Parathyroid adenoma (tissue), 2 donors: ENCODE results near the gene TMEM161A.

Experiments used
- H2AFZ ChIP-seq: fragments of 300-600 bp; sonication (generic); one replicate; pipeline ENCODE4 v1.7.0; 2017; ENCODE audit warnings: antibody characterized with exemption, mild to moderate bottlenecking
- H3K27ac ChIP-seq: fragments of 300-600 bp; sonication (generic); one replicate; pipeline ENCODE4 v1.7.0; 2017
- H3K27me3 ChIP-seq: fragments of 300-600 bp; sonication (generic); one replicate; pipeline ENCODE4 v1.7.0; 2017; ENCODE audit warnings: low read length; ENCODE audit not compliant: control insufficient read depth, insufficient read depth
- H3K36me3 ChIP-seq: fragments of 300-600 bp; sonication (generic); one replicate; pipeline ENCODE4 v1.7.0; 2017; ENCODE audit warnings: low read length; ENCODE audit not compliant: control insufficient read depth, insufficient read depth
- H3K4me1 ChIP-seq: fragments of 300-600 bp; sonication (generic); one replicate; pipeline ENCODE4 v1.7.0; 2017; ENCODE audit warnings: control low read depth
- H3K4me2 ChIP-seq: fragments of 300-600 bp; sonication (generic); one replicate; pipeline ENCODE4 v1.7.0; 2017; ENCODE audit warnings: low read length
- H3K4me3 ChIP-seq: fragments of 300-600 bp; sonication (generic); one replicate; pipeline ENCODE4 v1.7.0; 2017; ENCODE audit warnings: low read depth, low read length
- H3K79me2 ChIP-seq: fragments of 300-600 bp; sonication (generic); one replicate; pipeline ENCODE4 v1.7.0; 2017; ENCODE audit warnings: control low read depth
- H3K9ac ChIP-seq: fragments of 300-600 bp; sonication (generic); one replicate; pipeline ENCODE4 v1.7.0; 2017; ENCODE audit warnings: mild to moderate bottlenecking
- H3K9me3 ChIP-seq: fragments of 300-600 bp; sonication (generic); one replicate; pipeline ENCODE4 v1.7.0; 2017; ENCODE audit warnings: low read length; ENCODE audit not compliant: control insufficient read depth
- CTCF ChIP-seq: fragments of 300-600 bp; sonication (generic); IDR thresholded peaks from one replicate; pipeline ENCODE4 v1.7.0; 2017; ENCODE audit warnings: antibody characterized with exemption, mild to moderate bottlenecking
- donor health status: primary hyperparathyroidism.

Gene TMEM161A

GRCh38 chr19:19133985-19134384 lies 4.3 kb downstream of the TMEM161A start:
- H3K4me2 ChIP-seq, result no peak overlapping the region
- H3K27me3 ChIP-seq, result no peaks in the 10 kb centered on the region
- H2AFZ ChIP-seq, result no peak overlapping the region
- peaks cover 4% of the 10 kb centered on the region for H3K4me1 ChIP-seq
- no peak overlapping the region for H3K27ac ChIP-seq
- H3K9ac ChIP-seq, result no peak overlapping the region
- no peaks in the 10 kb centered on the region for H3K36me3 ChIP-seq
- no peak for TF ChIP-seq CTCF
- H3K79me2 ChIP-seq, result peaks cover 5% of the 10 kb centered on the region
- no peak overlapping the region for H3K4me3 ChIP-seq
- H3K9me3 ChIP-seq, result no peaks in the 10 kb centered on the region

- Histone ChIP-seq H3K9me3 (no peaks in the 10 kb centered on the region), H3K27ac (no peak overlapping the region), H2AFZ (no peak overlapping the region), H3K4me2 (no peak overlapping the region), H3K27me3 (no peaks in the 10 kb centered on the region), H3K79me2 (peaks cover 5% of the 10 kb centered on the region), H3K36me3 (no peaks in the 10 kb centered on the region), H3K4me1 (peaks cover 4% of the 10 kb centered on the region), H3K4me3 (no peak overlapping the region), H3K9ac (no peak overlapping the region)
- no peak for TF ChIP-seq CTCF
These were observed 5.4 kb downstream of the TMEM161A start for GRCh38 chr19:19132912-19133311.

- Histone ChIP-seq H3K27me3 (no peaks in the 10 kb centered on the region), H3K4me1 (peaks cover under 1% of the 10 kb centered on the region), H3K27ac (no peak overlapping the region), H3K79me2 (no peaks in the 10 kb centered on the region), H3K4me3 (no peak overlapping the region), H3K9me3 (no peaks in the 10 kb centered on the region), H3K9ac (no peak overlapping the region), H3K36me3 (no peaks in the 10 kb centered on the region), H2AFZ (no peak overlapping the region), H3K4me2 (no peak overlapping the region)
- TF ChIP-seq CTCF, result no peak
These were observed 6.3 kb downstream of the TMEM161A start for GRCh38 chr19:19131989-19132388.

DNA sequence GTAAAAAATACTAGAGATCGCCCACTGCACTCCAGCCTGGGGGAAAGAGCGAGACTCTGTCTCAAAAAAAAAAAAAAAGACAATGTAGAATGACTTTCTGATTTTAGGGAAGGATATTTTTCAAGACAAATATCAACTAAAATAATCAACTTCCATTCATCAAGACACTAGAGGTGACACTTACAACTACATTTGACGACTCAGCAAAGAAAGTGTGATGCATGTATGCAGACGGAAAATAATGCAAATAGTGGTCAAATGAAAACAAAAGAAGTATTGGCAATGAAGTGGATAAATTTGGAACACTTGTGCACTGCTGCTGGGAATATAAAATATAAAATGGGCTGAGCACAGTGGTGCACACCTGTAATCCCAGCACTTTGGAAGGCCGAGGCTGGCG lies 12.2 kb downstream of the TMEM161A start:
- H3K79me2 ChIP-seq, result no peaks in the 10 kb centered on the region
- H3K9me3 ChIP-seq, result no peaks in the 10 kb centered on the region
- no peaks in the 10 kb centered on the region for H3K4me1 ChIP-seq
- no peak overlapping the region for H3K4me2 ChIP-seq
- no peak overlapping the region for H3K27ac ChIP-seq
- no peak overlapping the region for H2AFZ ChIP-seq
- TF ChIP-seq CTCF, result no peak
- no peak overlapping the region for H3K4me3 ChIP-seq
- H3K27me3 ChIP-seq, result no peaks in the 10 kb centered on the region
- H3K9ac ChIP-seq, result no peak overlapping the region
- no peaks in the 10 kb centered on the region for H3K36me3 ChIP-seq

DNA sequence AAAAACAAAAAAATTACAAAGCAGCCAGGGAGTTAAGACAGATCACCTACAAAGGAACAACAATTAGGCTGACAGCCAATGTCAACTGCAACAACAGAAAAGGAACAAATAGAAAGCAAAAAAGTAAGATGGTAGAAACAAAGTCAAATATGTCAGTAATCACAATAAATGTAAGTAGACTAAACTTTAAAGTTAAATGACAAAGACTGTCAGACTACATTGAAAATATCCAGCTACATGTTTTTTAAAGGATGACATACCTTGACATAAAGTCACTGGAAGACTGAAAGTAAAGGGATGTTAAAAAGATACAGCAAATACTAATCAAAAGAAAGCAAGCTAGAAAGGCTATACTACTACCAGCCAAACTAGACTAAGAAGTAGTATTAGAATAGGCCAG lies 14.9 kb downstream of the TMEM161A start:
- Histone ChIP-seq H3K4me2 (no peak overlapping the region), H3K79me2 (no peaks in the 10 kb centered on the region), H3K36me3 (no peaks in the 10 kb centered on the region), H3K9ac (no peak overlapping the region), H3K4me1 (no peaks in the 10 kb centered on the region), H3K27me3 (no peaks in the 10 kb centered on the region), H3K27ac (no peak overlapping the region), H3K9me3 (no peaks in the 10 kb centered on the region), H3K4me3 (no peak overlapping the region), H2AFZ (no peak overlapping the region)
- no peak for TF ChIP-seq CTCF
